ENCODE results near the gene SSBP3. TPM values are rescaled to one million over a fixed set of nuclear protein-coding genes. Genes with fewer than 3 reads are reported as not detected.

SSBP3 gene
- total and polyA plus RNA-seq, 2 donors from 2014 or later: 33.3 to 49.6 TPM

- H3K9me3 ChIP-seq (ENCODE audit: control insufficient read depth in 2 of 3, insufficient read depth in 1 of 3, low read length in 3 of 3): no peaks in the 10 kb centered on the region
- no peak overlapping the region for H3K4me3 ChIP-seq (ENCODE audit: low read length in 3 of 3)
- peaks cover 0 to 8% (median 0%) of the 10 kb centered on the region in 3 donors for H3K4me1 ChIP-seq (ENCODE audit: control insufficient read depth in 2 of 3, insufficient read depth in 2 of 3, low read depth in 1 of 3, low read length in 3 of 3)
- H3K36me3 ChIP-seq (ENCODE audit: control insufficient read depth in 2 of 3, insufficient read depth in 3 of 3, low read length in 3 of 3): peaks cover 0 to 3% (median 0%) of the 10 kb centered on the region in 3 donors
- no peak for TF ChIP-seq CTCF (IDR thresholded peaks at IDR 0.05; ENCODE audit: borderline replicate concordance, extremely low read depth, insufficient read depth)
- intact Hi-C loops (cut with DNase I): no loop called here
- peak in 3 of 5 donors; percentile 35 to 69 (median 56) for DNase-seq
- no peaks in the 10 kb centered on the region for H3K27me3 ChIP-seq (ENCODE audit: control insufficient read depth, insufficient read depth, low read length)
- no peak overlapping the region for H3K9ac ChIP-seq (ENCODE audit: low read length in 3 of 3)
- FAIRE-seq: no peak
- H3K27ac ChIP-seq (ENCODE audit: low read depth in 2 of 2, low read length in 2 of 2): no peak overlapping the region
Measured at GRCh38 chr1:54256522-54257345, 149.5 kb downstream of the SSBP3 start.

DNA sequence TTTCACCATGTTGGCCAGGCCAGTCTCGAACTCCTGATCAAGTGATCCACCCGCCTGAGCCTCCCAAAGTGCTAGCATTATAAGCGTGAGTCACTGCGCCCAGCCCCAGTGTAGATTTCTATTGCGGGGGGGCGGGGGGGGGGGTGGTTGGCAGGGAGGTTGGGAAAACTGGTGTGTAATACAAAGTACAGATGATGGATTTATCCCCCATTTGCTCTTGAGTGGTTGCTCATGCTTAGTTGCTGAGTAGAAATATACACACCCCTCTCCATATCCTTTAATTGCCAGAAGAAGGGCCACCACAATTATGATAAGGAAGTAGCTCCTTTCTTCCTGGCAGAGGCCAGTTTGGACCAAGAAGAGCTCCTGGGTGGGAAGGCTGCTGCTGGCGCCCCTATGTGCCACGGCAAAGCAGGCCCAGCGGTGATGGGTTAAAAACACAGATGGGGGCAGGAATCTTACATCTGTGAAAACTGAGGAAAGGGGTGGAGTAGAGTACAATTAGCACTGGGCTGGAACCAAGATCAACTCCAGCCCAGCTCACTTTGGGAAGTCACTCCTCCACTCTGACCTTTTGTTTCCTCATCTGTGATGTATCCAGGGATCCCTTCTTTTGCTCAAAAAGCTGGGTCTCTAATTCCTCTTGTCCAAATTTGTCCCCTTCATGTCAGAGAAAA, 151.0 kb downstream of the SSBP3 start:
- H3K9ac ChIP-seq (ENCODE audit: low read length in 3 of 3): no peak overlapping the region
- H3K36me3 ChIP-seq (ENCODE audit: control insufficient read depth in 2 of 3, insufficient read depth in 3 of 3, low read length in 3 of 3): peaks cover 0 to 3% (median 0%) of the 10 kb centered on the region in 3 donors
- H3K9me3 ChIP-seq (ENCODE audit: control insufficient read depth in 2 of 3, insufficient read depth in 1 of 3, low read length in 3 of 3): no peaks in the 10 kb centered on the region
- FAIRE-seq (no peak), DNase-seq (no peak)
- no peaks in the 10 kb centered on the region for H3K27me3 ChIP-seq (ENCODE audit: control insufficient read depth, insufficient read depth, low read length)
- no peak overlapping the region for H3K4me3 ChIP-seq (ENCODE audit: low read length in 3 of 3)
- H3K27ac ChIP-seq (ENCODE audit: low read depth in 2 of 2, low read length in 2 of 2): no peak overlapping the region
- no peak for TF ChIP-seq CTCF (IDR thresholded peaks at IDR 0.05; ENCODE audit: borderline replicate concordance, extremely low read depth, insufficient read depth)
- H3K4me1 ChIP-seq (ENCODE audit: control insufficient read depth in 2 of 3, insufficient read depth in 2 of 3, low read depth in 1 of 3, low read length in 3 of 3): peaks cover 0 to 8% (median 0%) of the 10 kb centered on the region in 3 donors
- intact Hi-C loops (cut with DNase I): no loop called here

DNA sequence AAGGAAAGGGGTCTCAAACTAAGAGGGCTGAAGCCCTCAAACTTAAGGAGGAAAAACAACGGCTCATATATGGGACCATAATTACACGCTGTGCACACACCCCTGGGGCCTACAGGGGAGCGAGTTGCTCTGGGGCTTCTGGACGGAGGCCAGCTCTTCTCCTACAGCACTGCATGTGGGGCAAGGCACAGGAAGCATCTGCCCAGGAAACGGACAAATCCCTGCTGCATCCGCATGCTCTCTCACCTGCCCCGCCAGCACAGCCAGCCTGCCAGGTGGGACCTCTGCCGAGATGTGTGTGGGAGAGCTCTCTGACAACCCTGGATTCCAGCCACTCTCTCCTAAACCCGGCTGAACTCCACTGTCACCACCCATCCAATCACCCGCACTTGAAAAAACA, 152.1 kb downstream of the SSBP3 start:
- Histone ChIP-seq H3K36me3 (ENCODE audit: control insufficient read depth in 2 of 3, insufficient read depth in 3 of 3, low read length in 3 of 3) (peaks cover 0 to 3% (median 0%) of the 10 kb centered on the region in 3 donors), H3K27me3 (ENCODE audit: control insufficient read depth, insufficient read depth, low read length) (no peaks in the 10 kb centered on the region), H3K9ac (ENCODE audit: low read length in 3 of 3) (no peak overlapping the region), H3K27ac (ENCODE audit: low read depth in 2 of 2, low read length in 2 of 2) (no peak overlapping the region), H3K4me3 (ENCODE audit: low read length in 3 of 3) (no peak overlapping the region), H3K9me3 (ENCODE audit: control insufficient read depth in 2 of 3, insufficient read depth in 1 of 3, low read length in 3 of 3) (no peaks in the 10 kb centered on the region), H3K4me1 (ENCODE audit: control insufficient read depth in 2 of 3, insufficient read depth in 2 of 3, low read depth in 1 of 3, low read length in 3 of 3) (peaks cover 0 to 8% (median 0%) of the 10 kb centered on the region in 3 donors)
- DNase-seq (peak in 1 of 5 donors; percentile 53), FAIRE-seq (no peak)
- intact Hi-C loops (cut with DNase I): no loop called here
- no peak for TF ChIP-seq CTCF (IDR thresholded peaks at IDR 0.05; ENCODE audit: borderline replicate concordance, extremely low read depth, insufficient read depth)
